Embryonic facial prominence (tissue), 1 donor: ENCODE measurements around the gene ICAM4.
"Not testable (repeated sequence)": the region's sequence is repeated elsewhere in the genome, so short reads cannot be mapped to it uniquely, and the experiment has no call there.

Experiments used
- DNase-seq: peaks from one replicate; pipeline ENCODE4 v3.0.0-alpha.2; 2016; ENCODE audit errors: extremely low spot score

ICAM4 gene

DNA sequence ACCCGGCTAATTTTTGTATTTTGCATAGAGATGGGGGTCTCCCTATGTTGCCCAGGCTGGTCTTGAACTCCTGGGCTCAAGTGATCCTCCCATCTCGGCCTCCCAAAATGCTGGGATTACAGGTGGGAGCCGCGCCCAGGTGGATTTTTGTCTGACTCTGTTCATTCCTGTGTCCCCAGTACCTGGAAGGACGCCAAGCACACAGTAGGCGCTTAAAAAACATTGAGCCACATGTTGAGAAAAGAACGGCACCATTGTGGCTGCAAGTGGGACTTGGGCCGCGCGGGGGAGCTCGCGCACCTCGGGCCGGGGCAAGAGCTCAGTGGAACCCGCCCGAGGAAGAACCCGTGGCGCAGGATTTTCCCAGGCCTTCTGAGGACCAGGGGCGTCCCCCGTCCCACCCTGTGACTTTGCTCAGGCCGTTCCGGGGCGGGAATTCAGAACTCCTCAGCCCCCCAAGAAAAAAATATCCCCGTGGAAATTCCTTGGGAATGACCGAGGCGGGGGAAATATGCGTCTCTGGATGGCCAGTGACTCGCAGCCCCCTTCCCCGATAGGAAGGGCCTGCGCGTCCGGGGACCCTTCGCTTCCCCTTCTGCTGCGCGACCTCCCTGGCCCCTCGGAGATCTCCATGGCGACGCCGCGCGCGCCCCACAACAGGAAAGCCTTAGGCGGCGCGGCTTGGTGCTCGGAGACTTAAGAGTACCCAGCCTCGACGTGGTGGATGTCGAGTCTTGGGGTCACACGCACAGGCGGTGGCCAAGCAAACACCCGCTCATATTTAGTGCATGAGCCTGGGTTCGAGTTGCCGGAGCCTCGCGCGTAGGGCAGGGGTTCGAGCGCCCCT is 17.2 kb upstream of the ICAM4 start:
- DNase-seq, result no peak

DNA sequence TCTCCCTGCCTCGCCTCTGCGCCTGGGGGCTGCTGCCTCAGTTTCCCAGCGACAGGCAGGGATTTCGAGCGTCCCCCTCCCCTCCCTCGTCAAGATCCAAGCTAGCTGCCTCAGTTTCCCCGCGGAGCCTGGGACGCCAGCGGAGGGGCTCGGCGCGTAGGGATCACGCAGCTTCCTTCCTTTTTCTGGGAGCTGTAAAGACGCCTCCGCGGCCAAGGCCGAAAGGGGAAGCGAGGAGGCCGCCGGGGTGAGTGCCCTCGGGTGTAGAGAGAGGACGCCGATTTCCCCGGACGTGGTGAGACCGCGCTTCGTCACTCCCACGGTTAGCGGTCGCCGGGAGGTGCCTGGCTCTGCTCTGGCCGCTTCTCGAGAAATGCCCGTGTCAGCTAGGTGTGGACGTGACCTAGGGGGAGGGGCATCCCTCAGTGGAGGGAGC is 16.6 kb upstream of the ICAM4 start:
- DNase-seq, result no peak

DNA sequence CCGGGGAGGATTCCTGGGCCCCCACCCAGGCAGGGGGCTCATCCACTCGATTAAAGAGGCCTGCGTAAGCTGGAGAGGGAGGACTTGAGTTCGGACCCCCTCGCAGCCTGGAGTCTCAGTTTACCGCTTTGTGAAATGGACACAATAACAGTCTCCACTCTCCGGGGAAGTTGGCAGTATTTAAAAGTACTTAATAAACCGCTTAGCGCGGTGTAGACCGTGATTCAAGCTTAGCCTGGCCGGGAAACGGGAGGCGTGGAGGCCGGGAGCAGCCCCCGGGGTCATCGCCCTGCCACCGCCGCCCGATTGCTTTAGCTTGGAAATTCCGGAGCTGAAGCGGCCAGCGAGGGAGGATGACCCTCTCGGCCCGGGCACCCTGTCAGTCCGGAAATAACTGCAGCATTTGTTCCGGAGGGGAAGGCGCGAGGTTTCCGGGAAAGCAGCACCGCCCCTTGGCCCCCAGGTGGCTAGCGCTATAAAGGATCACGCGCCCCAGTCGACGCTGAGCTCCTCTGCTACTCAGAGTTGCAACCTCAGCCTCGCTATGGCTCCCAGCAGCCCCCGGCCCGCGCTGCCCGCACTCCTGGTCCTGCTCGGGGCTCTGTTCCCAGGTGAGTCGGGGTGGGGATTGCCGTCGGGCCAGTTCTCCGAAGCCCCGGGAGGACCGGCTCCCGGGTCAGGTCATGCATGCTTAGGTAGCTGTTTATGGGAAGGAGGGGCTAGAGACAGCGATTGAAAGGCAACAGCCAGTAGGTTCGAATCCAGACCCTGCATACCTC is 15.9 kb upstream of the ICAM4 start, which contains the start of gene ICAM1:
Gene ICAM1 (plus strand): TSS at position 505 of the 779 bp plus-strand sequence. CDS start 40 bp downstream, at position 545.
- no peak for DNase-seq

DNA sequence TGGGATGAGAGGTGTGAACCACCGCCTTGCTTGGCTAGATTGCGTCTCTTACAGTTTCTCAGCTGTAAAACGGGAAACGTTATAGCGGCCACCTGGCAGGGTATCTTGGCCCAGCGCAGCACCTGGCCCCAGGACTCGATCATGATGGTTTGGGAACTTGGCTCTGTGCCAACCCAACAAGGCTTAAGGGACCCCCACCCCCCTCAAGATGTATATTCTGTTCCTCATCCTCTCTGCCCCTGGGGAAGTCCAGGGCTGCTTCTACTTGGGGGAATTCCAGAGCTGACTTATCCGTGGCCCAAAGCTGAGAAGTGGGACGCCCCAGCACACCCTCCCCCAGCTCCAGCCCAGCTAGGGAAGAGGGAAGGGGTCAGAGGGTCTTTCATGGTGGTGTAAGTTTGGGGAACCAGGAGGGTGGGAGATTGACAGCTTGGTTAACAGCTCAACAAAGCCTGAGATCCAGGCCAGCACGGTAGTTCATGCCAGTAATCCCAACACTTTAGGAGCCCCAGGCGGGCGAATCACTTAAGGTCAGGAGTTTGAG is 15.1 kb upstream of the ICAM4 start:
- DNase-seq, result no peak

DNA sequence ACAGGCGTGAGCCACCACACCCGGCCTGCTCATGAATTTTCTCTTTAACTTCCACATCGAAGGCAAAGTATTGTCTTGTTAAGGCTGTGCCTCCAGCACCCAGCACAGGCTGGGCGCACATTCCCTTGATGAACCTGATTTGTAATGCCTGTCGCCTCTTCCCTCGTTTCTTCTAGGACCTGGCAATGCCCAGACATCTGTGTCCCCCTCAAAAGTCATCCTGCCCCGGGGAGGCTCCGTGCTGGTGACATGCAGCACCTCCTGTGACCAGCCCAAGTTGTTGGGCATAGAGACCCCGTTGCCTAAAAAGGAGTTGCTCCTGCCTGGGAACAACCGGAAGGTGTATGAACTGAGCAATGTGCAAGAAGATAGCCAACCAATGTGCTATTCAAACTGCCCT is 12.2 kb upstream of the ICAM4 start:
- DNase-seq, result no peak

DNA sequence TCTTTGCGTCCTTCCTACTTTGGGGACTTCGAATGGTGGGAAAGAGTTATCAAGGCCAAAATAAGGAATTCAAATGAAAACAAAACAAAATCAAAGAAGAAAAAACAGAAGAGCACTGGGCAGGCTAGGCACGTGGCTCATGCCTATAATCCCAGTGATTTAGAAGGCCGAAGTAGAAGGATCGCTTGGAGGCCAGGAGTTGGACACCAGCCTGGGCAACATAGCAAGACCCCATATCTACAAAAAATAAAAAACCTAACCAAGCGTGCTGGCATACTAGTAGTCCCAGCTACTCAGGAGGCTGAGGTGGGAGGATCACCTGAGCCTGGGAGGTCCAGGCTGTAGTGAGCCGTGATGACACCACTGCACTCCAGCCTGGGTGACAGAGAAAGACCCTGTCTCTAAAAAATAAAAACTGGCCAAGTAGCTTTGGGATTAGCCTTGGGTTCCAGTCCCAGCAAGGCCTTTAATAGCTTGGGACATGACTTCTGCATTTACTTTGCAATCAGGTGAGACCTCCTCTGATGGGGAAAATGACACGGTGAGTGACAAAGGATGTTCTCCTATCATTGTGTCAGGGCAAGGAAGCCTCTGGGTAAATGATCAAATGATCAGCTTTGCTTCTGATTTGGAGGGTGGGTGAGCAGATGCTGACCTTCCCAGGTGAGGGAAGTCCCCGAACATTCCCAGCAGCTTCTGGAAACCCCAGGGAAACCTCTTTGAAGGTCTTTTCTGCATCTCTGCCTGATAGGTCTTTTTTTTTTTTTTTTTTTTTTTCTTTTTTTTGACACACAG is 8.8 kb upstream of the ICAM4 start:
- no peak for DNase-seq

DNA sequence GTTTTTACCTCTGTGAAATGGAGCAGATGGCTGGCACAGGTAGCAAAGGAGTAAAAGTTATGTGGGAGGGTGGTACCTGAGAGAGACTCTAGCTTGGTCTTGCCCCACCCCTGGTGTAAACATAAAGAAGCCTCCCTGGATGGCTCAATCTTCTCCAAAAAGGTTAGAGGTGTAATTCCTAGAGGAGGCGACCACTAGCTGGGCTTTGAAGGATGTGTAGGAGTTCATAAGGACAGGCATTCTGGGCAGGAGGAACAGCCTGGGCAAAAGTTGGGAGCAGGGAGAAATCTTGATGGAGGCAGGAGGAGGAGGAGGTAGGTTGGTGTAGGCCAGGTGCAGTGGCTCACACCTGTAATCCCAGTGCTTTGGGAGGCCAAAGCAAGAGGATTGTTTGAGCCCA is 7.8 kb upstream of the ICAM4 start:
- DNase-seq, result no peak

DNA sequence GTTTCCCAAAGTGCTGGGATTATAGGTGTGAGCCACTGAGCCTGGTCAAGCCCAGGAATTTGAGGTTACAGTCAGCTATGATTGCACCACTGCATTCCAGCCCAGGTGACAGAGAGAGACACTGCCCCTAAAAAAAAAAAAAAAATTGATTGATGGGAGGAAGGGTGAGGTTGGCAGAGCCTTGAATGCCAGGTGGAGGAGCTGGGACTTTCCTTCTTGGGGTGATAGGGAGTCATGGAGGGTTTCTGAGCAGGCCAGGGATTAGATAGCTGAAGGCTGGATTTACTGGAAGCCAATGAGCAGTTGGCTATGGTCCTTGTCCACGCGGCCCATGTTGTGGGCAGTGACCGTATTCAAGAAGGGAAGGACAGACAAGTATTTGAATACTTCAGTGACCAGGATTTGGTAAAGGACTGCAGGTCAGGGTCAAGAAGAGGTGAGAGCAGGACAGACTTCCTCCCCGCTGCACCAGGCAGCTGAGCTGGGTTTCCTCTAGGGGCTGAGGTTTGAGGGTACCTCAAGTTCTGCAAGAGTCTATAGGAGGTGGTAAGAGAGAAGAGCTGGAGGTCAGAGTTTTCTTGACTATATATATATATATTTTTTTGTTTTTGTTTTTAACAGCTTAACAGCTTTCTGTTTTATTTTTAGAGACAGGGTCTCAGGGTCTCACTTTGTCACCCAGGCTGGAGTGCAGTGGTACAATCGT is 6.9 kb upstream of the ICAM4 start:
- DNase-seq, result no peak

DNA sequence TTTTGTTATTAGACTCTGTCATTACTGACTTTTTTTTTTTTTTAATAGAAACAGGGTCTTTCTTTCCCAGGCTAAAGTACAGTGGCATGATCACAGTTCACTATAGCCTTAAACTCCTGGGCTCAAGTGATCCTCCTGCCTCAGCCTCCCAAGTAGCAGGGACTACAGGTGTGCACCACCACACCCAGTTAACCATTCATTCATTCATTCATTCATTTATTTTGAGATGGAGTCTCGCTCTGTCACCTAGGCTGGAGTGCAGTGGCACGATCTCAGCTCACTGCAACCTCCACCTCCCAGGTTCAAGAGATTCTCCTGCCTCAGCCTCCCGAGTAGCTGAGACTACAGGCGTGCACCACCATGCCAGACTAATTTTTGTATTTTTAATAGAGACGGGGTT is 4.7 kb upstream of the ICAM4 start:
- DNase-seq, result not testable (repeated sequence)

DNA sequence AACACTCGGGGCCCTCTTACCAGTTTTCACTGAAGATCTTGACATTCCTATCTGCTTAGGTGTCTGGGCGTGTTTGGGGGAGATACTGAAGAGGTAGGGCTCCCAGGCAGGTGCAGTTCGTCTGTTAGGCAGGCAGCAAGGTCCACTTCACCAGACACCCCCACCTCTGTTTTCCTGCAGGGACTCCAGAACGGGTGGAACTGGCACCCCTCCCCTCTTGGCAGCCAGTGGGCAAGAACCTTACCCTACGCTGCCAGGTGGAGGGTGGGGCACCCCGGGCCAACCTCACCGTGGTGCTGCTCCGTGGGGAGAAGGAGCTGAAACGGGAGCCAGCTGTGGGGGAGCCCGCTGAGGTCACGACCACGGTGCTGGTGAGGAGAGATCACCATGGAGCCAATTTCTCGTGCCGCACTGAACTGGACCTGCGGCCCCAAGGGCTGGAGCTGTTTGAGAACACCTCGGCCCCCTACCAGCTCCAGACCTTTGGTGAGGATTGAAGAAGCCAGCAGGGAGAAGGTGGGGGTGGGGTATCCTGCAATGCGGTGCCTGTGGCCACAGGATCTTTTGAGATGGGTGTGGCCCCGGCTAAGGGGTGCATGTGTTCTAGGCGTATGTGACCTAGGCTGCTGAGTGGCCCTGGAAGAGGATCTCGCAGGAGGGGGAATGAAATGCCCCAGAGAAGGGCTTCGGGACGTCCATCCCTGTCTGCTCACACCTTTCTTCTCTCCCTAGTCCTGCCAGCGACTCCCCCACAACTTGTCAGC is 3.3 kb upstream of the ICAM4 start:
- no peak for DNase-seq

DNA sequence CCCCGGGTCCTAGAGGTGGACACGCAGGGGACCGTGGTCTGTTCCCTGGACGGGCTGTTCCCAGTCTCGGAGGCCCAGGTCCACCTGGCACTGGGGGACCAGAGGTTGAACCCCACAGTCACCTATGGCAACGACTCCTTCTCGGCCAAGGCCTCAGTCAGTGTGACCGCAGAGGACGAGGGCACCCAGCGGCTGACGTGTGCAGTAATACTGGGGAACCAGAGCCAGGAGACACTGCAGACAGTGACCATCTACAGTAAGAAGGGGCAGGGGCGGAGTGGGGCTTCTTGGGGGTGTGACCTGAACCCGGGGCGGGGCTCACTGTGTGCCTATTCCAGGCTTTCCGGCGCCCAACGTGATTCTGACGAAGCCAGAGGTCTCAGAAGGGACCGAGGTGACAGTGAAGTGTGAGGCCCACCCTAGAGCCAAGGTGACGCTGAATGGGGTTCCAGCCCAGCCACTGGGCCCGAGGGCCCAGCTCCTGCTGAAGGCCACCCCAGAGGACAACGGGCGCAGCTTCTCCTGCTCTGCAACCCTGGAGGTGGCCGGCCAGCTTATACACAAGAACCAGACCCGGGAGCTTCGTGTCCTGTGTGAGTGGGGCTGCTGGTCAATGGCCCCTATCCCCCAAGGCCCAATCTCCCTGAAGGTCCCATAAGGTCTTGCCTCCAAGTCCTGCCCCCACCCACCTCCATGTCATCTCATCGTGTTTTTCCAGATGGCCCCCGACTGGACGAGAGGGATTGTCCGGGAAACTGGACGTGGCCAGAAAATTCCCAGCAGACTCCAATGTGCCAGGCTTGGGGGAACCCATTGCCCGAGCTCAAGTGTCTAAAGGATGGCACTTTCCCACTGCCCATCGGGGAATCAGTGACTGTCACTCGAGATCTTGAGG is 2.4 kb upstream of the ICAM4 start:
- no peak for DNase-seq

DNA sequence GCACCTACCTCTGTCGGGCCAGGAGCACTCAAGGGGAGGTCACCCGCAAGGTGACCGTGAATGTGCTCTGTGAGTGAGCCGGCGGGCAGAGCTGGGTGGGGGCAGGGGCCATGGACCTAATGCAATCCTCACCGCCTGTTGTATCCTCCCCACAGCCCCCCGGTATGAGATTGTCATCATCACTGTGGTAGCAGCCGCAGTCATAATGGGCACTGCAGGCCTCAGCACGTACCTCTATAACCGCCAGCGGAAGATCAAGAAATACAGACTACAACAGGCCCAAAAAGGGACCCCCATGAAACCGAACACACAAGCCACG is 1.8 kb upstream of the ICAM4 start:
- DNase-seq, result no peak

DNA sequence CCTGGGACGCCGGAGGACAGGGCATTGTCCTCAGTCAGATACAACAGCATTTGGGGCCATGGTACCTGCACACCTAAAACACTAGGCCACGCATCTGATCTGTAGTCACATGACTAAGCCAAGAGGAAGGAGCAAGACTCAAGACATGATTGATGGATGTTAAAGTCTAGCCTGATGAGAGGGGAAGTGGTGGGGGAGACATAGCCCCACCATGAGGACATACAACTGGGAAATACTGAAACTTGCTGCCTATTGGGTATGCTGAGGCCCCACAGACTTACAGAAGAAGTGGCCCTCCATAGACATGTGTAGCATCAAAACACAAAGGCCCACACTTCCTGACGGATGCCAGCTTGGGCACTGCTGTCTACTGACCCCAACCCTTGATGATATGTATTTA is 1.4 kb upstream of the ICAM4 start:
- no peak for DNase-seq

DNA sequence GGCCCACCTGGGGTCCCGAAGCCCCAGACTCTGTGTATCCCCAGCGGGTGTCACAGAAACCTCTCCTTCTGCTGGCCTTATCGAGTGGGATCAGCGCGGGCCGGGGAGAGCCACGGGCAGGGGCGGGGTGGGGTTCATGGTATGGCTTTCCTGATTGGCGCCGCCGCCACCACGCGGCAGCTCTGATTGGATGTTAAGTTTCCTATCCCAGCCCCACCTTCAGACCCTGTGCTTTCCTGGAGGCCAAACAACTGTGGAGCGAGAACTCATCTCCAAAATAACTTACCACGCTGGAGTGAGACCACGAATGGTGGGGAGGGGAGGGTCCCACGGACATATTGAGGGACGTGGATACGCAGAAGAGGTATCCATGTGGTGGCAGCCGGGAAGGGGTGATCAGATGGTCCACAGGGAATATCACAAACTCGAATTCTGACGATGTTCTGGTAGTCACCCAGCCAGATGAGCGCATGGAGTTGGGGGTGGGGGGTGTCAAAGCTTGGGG is 2.0 kb downstream of the ICAM4 start:
- no peak for DNase-seq

DNA sequence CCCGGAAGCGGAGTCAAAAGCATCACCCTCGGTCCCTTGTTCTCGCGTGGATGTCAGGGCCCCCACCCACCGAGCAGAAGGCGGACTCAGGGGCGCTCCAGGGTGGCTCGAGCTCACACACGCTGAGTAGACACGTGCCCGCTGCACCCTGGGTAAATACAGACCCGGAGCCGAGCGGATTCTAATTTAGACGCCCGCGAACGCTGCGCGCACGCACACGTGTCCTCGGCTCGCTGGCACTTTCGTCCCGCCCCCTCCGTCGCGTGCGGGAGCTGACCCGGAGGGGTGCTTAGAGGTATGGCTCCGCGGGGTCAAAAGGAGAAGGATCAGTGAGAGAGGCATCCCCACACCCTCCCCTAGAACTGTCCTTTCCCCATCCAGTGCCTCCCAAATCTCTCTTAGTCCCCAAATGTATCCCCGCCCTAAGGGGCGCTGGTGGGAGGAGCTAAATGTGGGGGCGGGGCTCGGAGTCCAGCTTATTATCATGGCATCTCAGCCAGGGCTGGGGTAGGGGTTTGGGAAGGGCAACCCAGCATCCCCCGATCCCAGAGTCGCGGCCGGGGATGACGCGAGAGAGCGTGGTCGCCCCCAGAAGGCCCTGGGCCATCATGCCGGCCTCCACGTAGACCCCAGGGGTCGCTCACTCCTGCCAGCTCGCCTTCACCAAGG is 2.5 kb downstream of the ICAM4 start:
- DNase-seq, result no peak

DNA sequence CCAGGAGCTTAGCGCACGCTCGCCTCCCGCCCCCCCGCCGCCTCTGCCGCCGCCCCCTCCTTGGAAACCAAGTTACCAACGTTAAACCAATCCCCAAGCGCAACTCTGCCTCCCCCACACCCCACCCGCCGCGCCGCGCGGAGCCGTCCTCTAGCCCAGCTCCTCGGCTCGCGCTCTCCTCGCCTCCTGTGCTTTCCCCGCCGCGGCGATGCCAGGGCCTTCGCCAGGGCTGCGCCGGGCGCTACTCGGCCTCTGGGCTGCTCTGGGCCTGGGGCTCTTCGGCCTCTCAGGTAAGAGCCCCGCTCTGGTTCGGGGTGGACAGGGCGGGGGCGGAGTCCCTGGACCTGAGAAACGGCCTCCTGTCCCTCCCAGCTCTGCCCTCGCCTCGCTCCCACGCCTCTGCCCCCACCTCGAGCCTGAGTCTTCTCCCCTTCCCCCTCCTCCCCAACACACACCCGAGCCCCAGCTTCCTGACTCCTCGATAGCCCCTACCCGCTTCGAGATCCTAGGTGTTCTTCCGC is 3.1 kb downstream of the ICAM4 start, which contains the start of gene ICAM5:
Gene ICAM5 (plus strand): TSS at position 117 of the 521 bp plus-strand sequence. CDS start 92 bp downstream, at position 209.
- no peak for DNase-seq

DNA sequence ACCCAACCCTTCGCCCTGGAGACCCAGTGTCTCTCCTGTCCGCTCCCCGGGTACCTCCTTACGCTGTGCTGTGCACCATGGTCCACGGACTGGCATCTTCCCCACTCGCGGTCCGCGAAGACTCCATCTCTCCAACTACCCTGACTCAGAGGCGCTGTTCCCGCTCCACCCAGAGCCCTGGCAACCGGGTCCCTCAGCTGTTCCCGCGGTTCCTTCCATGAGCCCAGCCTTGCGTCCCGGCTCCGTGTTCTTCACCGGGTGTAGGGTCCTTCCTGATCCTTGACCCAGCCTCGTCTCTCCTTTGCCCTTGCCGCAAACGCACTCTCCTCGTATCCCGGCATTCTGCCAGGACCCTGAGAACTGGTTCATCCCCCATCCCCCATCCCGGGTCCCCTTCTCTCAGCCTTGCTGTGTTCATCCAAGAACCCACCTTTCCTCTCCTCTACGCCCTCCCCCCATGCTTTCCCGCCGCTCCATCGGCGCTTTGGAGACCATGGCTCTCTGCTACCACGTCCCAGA is 3.7 kb downstream of the ICAM4 start:
- DNase-seq, result no peak

DNA sequence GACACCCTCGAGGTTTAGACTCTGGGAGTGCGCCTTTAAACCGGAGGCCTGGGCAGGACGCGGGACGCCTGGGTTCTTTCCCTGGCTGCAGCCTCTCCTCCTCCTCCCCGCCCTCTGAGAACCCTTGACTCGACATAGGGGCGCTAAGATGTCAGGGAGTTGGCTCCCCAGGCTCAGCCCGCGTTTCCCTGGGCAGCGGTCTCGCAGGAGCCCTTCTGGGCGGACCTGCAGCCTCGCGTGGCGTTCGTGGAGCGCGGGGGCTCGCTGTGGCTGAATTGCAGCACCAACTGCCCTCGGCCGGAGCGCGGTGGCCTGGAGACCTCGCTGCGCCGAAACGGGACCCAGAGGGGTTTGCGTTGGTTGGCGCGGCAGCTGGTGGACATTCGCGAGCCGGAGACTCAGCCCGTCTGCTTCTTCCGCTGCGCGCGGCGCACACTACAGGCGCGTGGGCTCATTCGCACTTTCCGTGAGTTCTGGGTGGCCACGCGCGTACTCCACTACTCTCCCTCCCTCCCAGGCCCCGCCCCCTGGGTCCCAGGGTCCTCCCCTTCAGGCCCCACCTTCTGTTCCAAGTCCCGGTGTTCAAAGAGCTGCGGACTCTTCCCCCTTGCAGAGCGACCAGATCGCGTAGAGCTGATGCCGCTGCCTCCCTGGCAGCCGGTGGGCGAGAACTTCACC is 4.3 kb downstream of the ICAM4 start:
- DNase-seq, result no peak
